GM18873 (cell line): Measurements from ENCODE around the gene RAB33B.
"Not testable (repeated sequence)": the region's sequence is repeated elsewhere in the genome, so short reads cannot be mapped to it uniquely, and the experiment has no call there.

Source experiments
- ATAC-seq: cut with Tn5 transposase; IDR thresholded peaks from one replicate; pipeline ENCODE4 v1.9.1; 2021; ENCODE audit warnings: mild to moderate bottlenecking, moderate library complexity, moderate number of reproducible peaks; ENCODE audit not compliant: unreplicated experiment, low FRiP score

Gene RAB33B

DNA sequence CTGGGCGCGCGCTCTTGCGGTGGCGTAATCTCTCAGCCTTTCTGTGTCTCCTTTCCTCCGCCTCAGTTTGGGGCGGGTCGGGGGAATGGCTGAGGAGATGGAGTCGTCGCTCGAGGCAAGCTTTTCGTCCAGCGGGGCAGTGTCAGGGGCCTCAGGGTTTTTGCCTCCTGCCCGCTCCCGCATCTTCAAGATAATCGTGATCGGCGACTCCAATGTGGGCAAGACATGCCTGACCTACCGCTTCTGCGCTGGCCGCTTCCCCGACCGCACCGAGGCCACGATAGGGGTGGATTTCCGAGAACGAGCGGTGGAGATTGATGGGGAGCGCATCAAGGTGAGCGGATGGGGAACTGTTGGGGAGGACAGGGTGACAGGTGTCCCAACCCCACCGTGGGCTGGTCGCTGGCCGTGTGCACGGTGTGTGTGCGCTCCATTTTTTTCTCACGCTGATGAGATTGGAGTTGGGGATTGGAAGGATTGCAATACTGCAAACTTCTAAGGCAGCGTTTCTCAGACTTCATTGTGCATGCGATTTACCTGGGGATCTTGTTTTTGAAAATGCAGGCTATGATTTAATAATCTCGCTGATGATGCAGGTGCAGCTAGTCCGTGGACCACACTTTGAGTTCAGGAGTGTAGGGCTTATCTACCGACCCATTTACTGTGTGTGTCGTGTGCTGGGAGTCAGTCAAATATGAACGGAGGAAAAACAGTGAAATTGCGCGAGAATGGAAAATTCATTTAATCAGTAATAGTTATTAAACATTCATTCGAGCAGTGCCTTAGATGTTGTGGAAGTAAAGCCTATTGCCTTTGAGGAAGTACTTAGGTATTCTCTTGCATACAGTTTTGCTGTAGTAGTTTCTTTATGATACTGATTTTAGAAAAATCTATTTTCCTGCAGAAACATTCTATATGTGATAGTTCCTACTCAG is at the start of gene RAB33B:
Gene RAB33B (plus strand): TSS at position 11 of the 935 bp plus-strand sequence. CDS start 75 bp downstream, at position 86.
- ATAC-seq = peak; percentile 2

- ATAC-seq = no peak
These were observed 43.6 kb upstream of the RAB33B start for GRCh38 chr4:139410312-139410711.

- not testable (repeated sequence) for ATAC-seq
These were observed 39.2 kb upstream of the RAB33B start for GRCh38 chr4:139414671-139415210.

DNA sequence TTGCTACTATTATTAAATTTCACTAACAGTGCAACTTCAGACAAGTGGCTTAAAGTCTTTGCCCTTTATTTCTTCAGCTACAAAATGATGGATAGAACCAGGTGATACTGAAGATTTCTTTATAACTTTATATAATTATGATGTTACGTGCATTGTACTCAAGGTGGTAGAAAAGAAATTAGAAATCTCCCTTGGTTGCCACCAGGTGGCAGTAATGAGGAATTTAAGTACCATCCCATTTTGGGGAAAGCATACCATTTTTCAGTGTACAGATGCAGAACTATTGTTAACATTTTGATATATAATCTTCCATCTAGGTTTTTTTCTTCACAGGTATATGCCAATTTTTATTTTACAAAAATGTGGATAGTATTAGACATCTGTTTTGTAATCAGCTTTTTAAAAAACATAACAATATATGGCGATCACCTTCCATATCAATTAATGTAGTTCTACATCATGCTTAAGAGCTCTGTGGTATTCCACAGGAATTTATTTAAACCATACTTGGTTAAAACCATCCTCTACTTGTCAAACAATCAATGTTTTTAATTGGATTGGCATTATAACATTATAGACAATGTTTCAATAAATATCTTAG is 37.7 kb upstream of the RAB33B start:
- ATAC-seq = no peak

DNA sequence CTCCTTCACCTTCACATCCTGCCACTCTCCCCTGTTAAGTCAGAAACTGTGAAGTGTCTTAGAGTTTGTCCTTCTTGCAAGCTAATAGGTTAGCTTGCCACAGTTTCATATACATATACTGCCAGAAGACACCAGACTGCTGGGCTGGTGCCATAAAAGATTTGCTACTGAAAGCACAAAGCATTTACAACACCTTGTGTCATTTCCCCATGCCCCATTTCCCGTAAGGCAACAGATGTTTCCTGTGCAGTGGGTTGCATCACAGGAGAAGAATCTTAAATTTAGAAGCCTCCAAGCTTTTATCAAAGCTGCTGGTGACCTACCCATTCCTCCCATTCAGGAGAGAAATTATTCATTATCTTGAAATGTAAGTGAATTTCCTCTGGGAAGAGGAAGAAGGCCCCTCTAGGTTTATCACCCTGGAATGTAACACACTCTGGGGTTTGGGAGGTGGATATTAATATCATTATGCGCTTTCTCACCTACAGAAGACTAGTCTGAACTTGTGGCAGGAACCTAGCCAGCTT is 34.5 kb upstream of the RAB33B start:
- peak; percentile 49 for ATAC-seq

GRCh38 chr4:139420652-139421051 is 33.3 kb upstream of the RAB33B start:
- ATAC-seq = no peak

DNA sequence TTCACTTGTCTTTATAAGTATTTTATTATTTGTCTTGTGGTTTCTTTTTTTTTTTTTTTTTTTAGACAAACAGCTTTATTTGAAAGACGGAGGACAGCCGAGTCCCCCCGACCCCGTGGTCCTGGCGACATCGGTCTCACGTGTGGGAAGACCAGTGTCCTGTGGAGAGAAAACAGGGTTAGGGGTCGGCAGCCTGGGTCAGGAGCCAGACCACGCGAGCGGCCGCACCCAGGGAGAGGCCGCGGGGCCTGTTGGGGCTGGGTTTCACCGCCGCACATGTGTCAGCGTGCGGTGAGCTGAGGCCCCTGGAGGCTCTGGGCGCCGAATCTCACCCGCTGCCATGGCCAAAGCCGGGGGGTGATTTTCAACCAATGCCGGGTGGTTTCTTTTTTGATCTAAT is 17.8 kb upstream of the RAB33B start:
- ATAC-seq = no peak

GRCh38 chr4:139438141-139438540 is 15.8 kb upstream of the RAB33B start:
- no peak for ATAC-seq

DNA sequence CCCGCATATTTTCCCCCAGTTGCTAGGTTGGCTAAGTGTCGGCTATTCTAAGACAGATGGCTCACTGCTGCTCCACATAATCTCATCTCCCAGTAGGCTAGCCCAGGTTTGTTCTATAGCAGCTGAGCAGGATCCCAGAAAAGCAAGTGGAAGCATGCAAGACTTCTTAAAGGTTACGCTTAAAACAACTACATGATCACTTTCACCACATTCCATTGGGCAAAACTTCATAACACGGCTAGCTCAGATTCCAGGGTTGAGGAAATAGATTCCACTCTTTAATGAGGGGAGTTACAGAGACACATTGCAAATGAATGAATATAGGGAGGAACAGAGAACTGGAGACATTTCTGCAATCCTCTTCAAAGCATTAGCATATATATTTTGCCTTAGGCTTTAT is 12.9 kb upstream of the RAB33B start:
- no peak for ATAC-seq

- ATAC-seq = no peak
These were observed 10.3 kb upstream of the RAB33B start for GRCh38 chr4:139443661-139444060.

DNA sequence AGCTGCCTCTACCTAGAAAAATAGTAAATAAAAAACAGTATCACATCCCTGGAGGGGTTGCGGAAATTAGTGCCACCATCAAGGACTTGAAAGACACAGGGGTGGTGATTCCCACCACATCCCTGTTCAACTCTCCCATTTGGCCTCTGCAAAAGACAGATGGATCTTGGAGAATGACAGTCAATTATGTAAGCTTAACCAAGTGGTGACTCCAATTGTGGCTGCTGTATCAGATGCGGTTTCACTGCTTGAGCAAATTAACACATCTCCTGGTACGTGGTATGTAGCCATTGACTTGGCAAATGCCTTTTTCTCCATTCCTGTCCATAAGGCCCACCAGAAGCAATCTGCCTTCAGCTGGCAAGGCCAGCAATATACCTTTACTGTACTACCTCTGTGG is 9.0 kb upstream of the RAB33B start:
- not testable (repeated sequence) for ATAC-seq

DNA sequence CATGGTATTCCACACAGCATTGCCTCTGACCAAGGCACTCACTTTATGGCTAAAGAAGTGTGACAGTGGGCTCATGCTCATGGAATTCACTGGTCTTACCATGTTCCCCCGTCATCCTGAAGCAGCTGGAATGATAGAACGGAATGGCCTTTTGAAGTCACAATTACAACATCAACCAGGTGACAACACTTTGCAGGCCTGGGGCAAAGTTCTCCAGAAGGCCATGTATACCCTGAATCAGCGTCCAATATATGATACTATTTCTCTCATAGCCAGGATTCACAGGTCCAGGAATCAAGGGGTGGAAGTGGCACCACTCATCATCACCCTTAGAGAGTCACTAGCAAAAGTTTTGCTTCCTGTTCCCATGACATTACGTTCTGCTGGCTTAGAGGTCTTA is 6.8 kb upstream of the RAB33B start:
- ATAC-seq = not testable (repeated sequence)

DNA sequence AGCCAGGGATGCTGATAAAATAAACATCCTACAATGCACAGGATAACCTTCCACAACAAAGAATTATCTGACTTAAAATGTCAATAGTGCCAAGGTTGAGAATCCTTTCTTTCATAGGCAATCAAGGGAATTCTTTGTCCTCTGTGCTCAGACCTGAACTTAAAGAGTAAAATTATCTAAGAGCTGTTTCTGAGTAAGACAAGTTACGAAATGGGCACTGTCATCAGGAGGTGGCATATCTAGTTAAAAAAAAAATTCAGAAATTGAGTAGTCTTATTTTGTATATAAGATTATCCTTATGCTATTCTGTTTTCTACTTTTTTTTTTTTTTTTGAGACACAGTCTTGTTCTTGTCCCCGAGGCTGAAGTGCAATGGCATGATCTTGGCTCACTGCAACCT is 3.3 kb upstream of the RAB33B start:
- no peak for ATAC-seq

DNA sequence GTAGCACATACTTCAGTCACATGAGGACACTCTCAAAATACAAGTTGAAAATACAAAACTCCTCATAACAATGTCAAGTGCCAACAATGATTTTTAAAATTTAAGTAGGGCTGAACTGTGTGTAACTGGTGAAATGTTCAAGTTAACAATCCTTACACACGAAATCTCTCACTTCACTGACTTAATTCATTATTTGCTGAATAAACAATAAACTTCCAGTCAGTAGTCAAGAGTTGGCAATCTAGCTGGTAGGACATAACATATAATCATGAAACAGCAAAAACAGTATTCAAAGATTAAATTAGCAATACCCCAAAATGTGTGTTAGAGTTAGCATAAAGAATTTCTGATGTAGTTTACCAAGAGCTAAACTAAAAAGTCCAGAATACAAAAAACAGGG is 1.9 kb upstream of the RAB33B start:
- ATAC-seq = no peak

- ATAC-seq = peak; percentile 56
These were observed 915 bp upstream of the RAB33B start for GRCh38 chr4:139453041-139453370.

DNA sequence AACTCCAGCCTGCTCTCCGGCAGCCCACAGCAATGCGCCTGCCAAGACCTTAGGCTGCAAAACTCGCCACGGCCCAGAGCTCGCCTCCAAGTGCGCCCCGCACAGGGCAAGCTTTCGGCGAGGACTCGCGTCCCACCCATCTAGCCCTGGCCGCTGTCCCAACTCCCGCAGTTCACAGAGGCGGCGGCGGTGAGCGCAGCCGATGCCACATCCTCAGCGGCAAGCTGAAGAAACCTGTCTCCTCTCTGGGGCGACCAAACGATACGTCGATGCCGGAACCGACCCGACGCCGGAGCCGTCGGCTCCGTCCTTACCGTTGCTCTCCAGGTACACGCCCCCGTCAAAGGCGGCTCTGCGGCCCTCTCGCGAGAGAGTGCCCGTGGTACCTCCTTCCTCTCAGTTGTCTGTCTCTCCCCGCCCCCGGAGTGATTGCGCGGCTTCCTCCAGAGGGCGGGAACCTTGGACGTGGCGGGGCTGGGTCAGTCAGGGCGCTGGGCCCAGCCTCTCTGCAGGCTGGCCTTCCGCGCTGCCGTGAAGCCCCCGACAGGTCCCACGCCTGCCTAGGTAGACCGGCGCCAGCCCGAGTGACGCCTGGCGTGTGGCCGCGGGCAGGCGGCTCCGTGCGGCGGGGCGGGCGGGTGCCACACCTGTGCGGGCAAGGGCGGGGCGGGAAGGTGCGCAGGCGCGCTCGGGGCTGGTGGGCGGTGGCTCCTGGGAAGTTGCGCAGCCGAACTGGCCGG is 380 bp upstream of the RAB33B start:
- peak; percentile 87 for ATAC-seq

- no peak for ATAC-seq
These were observed 1.2 kb downstream of the RAB33B start for GRCh38 chr4:139455126-139455538.

DNA sequence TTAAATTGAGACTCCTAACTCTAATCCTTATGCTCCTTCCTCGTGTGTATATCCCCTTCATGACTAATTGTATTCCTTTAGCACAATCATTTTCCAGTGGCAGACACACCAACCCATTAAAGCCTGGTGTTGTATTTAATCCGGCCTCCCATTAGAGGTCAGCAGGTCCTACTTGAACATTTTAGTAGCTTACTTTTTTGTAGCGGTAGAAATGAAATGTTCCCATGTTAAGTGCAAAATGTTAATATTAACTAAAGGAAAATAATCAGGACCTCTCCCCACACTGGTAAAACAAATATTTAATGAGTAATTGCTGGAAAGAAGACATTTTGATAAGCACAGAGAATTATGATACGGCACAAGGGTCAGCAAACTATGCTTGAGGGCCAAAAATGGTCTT is 3.4 kb downstream of the RAB33B start:
- no peak for ATAC-seq

GRCh38 chr4:139458543-139458942 is 4.6 kb downstream of the RAB33B start:
- ATAC-seq = no peak

DNA sequence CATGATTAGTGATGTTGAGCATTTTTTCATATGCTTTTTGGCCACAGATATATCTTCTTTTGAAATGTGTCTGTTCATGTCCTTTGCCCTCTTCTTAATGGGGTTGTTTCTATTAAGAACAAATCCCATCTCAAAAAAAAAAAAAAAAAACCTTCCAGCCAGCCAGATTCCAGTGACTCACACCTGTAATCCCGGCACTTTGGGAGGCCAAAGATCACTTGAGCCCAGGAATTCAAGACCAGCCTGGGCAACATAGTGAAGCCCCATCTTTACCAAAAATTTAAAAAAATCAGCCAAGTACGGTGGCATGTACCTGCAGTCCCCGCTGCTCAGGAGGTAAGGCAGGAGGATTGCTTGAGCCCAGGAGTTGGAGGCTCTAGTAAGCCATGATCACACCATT is 5.1 kb downstream of the RAB33B start:
- ATAC-seq = no peak

DNA sequence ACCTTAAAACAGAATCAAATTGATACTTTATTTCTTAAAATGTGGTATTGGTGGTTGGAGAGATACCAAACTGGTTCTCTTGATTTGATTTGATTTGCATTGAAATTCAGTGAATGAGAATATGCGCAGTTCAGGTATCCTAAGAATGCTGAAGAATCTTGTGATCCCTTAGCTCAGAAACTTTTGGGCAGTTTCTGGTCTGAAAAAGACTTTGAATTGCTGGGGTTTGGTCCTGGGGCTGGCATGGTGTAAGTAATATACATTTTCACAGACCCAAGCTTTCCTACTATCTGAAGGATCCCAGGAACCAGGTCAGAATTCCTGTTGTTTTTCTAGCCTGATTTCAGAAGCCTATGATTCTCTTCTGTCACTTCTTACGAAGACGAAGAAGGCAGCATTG is 6.6 kb downstream of the RAB33B start:
- no peak for ATAC-seq
